ENCODE measurements around the gene ASIP.

GRCh38 chr20:34232494-34233087 is 8.6 kb upstream of the ASIP start:
- TF ChIP-seq TAF1 (IDR thresholded peaks at IDR 0.05; ENCODE audit: borderline replicate concordance, insufficient read depth, low read length) = no peak
- TF ChIP-seq, protein P1, sequence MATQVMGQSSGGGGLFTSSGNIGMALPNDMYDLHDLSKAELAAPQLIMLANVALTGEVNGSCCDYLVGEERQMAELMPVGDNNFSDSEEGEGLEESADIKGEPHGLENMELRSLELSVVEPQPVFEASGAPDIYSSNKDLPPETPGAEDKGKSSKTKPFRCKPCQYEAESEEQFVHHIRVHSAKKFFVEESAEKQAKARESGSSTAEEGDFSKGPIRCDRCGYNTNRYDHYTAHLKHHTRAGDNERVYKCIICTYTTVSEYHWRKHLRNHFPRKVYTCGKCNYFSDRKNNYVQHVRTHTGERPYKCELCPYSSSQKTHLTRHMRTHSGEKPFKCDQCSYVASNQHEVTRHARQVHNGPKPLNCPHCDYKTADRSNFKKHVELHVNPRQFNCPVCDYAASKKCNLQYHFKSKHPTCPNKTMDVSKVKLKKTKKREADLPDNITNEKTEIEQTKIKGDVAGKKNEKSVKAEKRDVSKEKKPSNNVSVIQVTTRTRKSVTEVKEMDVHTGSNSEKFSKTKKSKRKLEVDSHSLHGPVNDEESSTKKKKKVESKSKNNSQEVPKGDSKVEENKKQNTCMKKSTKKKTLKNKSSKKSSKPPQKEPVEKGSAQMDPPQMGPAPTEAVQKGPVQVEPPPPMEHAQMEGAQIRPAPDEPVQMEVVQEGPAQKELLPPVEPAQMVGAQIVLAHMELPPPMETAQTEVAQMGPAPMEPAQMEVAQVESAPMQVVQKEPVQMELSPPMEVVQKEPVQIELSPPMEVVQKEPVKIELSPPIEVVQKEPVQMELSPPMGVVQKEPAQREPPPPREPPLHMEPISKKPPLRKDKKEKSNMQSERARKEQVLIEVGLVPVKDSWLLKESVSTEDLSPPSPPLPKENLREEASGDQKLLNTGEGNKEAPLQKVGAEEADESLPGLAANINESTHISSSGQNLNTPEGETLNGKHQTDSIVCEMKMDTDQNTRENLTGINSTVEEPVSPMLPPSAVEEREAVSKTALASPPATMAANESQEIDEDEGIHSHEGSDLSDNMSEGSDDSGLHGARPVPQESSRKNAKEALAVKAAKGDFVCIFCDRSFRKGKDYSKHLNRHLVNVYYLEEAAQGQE (IDR thresholded peaks at IDR 0.05; ENCODE audit: insufficient read depth in 1 of 2, low read depth in 2 of 2, low read length in 2 of 2) = no peak
- no peak for TF ChIP-seq POLR2AphosphoS5 (IDR thresholded peaks at IDR 0.05; ENCODE audit: low read depth, low read length)

Measured in PFSK-1 (cell line).